8988T (cell line): ENCODE measurements around the gene SLC35B4.

Experiments used
- DNase-seq: peaks from one replicate; pipeline ENCODE4 v3.0.0; 2011

Gene SLC35B4, protein sequence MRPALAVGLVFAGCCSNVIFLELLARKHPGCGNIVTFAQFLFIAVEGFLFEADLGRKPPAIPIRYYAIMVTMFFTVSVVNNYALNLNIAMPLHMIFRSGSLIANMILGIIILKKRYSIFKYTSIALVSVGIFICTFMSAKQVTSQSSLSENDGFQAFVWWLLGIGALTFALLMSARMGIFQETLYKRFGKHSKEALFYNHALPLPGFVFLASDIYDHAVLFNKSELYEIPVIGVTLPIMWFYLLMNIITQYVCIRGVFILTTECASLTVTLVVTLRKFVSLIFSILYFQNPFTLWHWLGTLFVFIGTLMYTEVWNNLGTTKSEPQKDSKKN

DNA sequence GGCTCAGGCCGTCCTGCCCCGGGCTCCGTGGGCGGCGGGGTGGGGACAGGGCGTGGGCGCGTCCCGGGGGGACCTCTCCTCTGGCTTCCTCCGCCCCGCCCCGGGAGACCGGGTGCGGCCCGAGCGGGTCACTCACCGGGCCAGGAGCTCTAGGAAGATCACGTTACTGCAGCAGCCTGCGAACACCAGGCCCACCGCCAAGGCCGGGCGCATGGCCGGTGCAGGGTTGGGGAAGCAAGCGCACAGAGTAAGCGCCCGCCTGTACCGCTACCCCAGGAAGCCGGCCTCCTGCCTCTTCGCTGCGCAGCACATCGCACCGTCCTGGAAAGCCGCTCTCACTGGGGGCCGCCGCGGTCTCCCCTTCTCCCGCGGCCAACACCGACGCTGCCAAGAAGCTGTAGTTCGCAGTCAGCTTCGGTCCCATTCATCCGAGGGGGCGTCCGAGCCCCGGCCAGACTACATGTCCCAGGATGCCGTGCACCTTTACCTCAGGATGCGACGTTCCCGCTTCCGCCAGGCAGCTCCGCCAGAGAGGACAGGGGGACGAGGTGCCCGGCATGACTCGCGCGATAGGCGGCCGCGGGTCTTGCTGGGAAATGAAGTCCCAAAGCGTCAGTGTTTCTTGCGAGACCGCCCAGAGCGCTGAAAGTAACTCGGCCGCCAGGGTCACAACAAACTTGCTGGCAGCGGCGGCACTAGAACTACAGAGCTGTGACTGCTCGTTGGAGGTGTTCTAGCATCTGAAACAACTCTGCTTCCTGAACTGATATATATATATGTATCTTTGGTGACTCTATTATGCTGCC is at the start of gene SLC35B4:
Gene SLC35B4, minus strand, starts transcription at position 392 of the 806 bp plus-strand sequence. Its CDS starts 179 bp downstream, at position 213.
- peak; percentile 76 for DNase-seq

DNA sequence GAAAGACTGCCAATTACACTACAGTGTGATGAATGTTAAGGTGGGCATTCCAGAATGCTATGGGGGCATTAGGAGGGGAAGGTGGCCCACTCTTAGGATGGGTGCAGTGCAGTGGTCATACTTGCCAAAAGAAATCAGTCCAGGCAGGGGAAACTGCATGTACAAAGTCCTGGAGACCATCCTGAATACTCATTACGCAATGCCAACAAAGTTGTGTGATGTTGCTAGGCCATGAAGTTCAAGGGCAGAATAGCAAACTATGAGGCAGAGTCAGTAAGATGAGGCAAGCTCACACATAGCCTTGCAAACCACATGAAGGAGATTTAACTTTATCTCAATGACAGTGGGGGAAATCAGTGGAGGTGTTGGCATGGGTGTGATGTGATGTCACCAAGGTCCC is 49.8 kb upstream of the SLC35B4 start:
- DNase-seq: no peak

DNA sequence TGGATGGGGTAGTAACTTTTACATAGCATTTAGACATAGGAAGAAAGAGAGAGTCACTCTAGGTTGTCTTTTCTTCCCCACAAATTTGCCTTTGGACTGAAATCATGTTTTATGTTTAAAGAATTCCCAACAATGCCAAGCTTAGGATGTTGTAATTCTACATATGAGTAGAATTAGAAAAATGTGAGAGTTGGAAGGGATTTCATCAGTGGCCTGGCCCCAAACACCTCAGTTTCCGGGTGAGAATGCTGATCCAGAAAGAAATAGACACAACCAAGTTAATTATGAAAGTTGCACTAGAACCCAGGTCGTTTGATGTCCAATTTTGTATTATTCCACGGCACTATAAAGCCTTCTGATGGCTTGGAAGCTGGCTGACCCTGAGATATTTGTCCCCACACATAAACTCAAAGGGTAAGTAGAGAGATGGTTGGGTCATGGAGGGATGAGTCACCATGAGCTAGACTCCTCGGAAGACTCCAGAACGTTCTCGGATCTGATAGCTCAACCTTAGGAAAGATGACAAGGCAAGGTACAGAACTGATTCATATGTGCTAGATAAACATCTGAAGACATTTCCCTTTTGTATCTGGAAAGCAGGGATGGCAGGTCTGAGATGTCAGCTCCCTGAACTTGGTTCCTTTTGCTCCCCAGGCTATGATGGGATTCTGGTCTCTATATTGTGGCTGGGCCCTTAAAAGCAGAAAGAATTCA is 48.8 kb upstream of the SLC35B4 start:
- no peak for DNase-seq

DNA sequence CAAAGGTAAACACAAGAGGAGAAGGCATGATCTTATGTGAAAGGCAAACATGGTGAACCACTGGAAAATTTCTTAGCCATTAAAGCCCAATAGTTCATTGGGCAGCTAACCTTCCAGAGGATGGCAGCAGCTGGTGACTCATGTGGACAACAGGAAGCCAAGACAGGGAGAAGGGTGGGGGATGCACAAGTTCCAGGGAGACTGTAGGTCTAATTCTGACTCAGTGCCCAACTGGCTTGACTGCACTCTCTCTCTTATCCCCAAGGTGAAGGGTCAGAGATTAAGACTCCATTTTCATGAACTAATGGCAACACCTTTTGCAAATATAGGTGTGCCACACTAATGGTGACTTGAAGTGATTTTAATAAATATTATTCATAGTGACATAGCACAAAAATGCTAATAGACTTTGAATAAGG is 47.9 kb upstream of the SLC35B4 start:
- no peak for DNase-seq

DNA sequence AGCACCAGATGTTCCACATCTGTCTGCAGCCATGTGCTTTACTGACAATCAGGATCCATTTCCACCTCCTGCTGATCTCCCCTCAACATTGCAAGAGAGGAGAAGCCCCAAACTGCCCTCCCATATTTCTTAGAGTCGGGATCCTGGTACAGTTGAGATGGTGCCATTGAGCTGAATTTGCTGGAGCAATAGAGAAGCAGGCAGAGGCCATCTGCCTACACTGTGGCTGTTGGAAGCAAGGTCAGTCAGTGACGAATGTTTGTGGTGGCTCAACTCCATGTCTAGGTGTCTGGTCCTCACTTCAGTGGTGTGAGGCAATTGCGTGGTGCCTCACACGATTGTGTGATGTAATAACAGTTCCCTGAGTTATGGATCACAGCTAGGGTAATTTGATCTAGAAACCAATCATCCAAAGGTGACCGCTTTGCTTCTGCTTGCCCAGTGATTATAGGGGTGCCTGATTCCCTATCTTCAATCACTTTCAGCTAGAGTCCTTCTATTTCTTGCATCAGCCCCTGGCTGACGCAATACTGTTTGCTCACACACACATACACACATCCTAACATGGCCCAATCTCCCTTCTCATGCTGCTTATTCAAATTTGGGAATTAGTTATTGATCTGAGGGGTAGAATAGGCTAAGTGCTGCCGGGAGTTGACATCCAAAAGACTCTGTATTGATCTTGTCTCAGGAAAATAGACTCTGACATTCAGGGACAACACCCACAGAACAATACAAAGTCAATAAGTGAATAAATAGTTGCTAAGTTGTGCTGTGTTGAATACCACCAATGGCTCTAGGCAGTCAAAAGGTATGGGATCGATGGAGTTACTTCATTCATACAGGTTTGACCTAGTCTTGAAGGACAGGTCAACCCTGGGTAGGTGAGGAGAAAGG is 46.1 kb upstream of the SLC35B4 start:
- DNase-seq: no peak

DNA sequence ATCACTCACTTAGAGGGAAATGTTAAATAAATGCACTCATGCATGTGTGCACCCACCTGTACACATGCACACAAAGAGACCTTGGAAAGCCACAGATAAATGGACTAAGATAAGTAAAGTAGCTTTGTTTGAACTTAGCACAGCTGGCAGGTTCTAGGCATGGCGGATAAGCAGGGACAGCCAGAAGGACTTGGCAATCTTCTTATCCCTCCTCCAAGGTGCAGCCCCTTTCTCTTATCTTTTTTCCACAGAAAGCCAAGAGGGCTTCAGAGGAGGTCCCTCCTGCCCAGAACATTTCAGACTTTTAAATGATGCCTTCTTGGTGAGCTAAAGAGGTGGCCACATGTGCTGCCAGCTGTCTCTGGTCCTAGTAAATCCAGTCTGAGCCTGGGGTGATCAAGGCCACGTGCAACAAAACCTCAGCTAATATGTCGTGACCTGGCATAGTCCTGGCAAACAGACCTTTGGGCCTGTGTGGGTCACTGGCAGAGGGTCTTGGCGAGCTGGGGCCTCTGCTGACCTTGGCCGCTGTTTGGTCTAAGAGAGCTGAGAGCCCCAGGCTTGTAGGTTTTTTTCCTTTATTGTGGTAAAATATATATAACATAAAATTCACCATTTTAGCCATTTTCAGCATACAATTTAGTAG is 43.2 kb upstream of the SLC35B4 start:
- DNase-seq: no peak

DNA sequence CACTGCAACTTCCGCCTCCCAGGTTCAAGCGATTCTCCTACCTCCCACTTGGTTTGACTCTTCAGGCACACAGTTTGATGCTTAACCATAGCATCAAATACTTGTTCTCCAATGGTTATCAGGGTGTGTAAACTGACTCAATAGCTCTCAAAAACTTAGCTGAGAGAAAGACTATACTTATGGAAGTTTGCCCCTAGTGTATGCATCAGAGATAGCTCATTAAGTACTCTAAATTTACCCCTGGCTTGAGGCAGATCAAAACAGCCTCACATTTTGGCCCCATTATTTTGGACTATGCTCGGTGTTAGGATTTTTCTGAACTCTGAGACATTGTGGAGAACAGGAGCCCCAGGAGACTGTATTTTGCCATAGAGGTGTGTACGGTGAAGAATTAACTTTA is 40.8 kb upstream of the SLC35B4 start:
- no peak for DNase-seq

DNA sequence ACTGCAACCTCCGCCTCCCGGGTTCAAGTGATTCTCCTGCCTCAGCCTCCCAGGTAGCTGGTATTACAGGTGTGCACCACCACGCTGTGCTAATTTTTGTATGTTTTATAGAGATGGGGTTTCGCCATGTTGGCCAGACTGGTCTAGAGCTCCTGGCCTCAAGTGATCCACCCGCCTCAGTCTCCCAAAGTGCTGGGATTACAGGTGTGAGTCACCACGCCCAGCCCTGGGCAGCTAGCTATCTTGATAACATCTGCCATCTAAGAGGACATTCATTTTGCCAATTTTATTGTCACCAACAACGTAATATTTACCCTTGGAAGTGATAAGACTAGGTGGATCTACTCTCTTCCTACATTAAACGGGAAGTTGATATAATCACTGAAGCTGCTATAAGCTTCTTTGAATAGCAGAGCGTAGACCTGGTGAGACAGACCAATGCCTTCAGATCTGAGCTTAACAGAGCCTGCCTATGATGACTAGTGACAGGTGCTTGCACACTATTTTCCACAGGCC is 39.7 kb upstream of the SLC35B4 start:
- no peak for DNase-seq

DNA sequence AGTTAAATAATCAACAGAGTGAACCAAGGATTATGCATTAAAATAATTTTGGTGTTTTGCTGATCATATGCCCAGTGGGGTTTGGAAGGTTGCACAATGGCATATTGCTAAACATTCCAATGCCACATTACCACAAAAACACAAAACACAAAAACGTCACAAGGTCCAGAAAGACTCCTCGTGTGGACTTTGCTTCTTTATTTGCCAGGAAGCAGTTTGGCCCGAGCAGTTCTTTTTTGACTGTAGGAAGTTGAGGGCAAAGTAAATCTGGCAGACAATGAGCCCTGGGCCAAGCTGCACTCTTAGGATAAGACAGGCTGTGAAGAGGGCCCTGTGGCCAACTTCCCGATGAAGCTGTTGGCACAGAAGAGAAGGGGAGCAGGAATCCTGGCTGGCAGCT is 39.2 kb upstream of the SLC35B4 start:
- DNase-seq: no peak

DNA sequence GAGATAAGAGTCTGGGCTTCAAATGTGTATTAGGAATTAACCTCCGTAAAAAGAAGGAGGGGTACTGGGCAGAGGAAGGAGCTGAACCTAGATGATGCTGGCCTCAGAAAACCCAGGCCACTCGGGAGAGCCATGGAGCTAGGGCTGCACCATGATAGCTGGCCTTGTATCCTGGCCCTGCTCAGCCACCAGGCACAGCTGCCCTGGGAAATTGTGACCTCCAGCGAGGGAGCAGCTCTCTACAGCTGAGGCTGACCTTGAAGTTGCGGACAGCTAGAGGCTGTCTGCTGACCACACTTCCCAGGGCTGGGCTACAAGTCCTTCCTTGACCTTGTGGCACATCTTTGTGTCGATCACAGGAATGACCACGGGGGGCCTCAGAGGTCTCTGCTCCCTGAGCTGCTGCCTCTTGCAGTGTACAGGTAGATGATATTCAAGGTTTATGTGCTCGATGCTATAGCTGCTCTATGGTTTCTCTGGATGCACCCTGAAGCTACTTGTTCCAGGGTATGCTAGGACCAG is 38.3 kb upstream of the SLC35B4 start:
- DNase-seq: no peak

DNA sequence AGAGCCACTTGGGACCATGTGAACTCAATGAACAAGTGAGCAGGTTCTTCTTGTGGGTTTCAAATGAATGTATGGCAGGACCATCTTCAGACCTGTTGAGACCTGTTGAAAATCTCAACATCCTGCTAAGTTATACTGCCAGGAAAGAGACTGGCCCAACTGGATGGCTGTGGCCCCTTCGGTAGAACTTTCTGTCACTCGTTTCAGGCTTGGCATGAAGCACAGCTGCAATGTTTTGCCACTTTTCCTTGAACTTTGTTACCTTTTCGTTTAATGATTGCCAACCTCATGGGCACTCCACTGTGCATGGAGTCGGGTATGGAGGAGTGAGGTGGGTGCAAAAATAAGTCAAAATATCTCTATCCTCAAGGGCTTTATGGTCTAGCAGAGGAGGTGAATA is 36.7 kb upstream of the SLC35B4 start:
- DNase-seq: no peak

DNA sequence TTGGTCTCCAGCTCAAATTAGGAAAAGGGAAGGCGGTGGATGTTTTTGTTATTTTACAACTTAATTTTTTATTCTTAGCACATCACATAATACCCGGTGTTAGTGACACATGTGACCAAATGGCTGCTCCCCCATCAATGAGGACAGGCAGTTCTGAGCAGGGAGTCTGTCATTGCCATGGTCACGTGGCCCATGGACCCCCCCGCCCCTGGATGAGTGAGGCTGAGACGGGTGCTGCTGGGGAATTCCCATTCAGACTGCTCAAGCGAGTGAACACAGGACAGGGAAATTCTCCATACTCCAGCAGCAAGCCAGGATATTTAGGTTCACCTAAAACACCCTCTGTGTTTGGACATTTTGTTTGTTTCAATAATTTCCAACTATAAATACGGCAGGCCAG is 34.7 kb upstream of the SLC35B4 start:
- DNase-seq: no peak

DNA sequence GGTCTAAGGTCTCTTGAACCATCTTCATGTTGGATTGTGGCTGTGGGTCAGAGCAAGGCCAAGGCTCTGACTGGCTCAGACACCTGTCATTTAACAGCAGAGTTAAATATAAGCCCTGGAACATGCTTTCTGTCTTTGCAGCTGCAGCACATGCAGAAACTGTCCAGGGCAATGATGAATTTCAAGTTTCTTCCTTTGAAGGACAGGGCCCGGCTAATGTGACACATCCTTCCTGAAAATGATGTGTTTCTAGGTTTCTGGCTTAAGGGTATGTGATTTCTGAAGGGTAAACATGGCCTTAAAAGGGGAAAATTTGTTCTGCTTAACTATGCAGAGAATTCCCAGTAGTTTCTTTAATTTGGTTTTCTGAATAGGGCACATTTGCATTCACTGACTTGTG is 34.0 kb upstream of the SLC35B4 start:
- no peak for DNase-seq

DNA sequence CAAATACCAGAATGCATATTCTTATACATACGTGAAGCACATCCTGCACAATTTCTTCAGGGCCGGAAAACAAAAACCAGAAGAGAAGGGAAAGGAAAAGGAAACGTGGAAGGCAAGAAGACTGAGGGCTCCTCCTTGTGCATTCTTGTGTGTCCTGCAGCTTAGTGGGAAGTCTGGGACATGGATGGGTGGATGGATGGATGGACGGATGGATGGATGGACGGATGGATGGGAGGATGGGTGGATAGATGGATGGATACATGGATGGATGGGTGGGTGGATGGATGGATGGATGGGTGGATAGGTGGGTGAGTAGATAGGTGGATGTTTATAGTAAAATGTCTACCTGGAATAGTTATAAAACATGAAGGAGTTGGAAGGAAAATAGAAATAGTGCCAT is 30.8 kb upstream of the SLC35B4 start:
- no peak for DNase-seq

DNA sequence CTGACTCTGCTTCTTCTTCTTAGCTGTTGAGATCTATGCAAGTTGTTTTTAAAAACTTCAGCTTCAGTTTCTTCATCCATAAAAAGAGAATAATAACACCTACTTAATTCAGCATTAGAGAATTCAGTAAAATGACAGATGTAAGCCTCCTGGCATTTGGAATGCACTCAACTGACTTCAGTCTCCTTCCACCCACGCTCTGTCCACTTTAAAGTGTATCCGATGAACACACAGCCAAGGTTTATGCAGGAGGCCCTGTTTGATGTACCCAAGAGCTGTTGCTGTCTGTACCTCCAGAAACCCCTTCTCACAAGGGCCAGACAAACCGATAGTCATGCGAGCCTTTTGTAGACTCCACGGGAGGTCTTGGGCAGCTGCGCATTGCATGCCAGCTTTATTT is 27.1 kb upstream of the SLC35B4 start:
- DNase-seq: no peak

DNA sequence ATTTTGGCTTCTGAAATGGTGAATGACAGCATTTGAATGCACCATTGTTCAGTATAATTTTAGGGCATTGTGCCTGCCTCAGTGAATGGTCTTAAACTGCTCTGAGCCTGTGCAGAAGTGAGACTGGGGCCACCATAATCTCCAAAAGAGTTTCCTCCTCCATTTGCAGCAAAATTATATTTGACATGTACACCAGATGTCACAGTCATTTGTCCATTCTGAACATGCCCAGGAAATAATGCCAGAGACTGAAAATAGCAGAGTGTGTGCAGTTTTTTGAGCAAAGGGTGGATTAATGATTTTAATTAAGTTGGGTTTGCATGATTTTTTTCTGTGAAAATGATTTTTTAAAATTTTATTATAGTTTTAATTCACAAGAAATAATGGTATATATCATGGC is 26.4 kb upstream of the SLC35B4 start:
- no peak for DNase-seq

DNA sequence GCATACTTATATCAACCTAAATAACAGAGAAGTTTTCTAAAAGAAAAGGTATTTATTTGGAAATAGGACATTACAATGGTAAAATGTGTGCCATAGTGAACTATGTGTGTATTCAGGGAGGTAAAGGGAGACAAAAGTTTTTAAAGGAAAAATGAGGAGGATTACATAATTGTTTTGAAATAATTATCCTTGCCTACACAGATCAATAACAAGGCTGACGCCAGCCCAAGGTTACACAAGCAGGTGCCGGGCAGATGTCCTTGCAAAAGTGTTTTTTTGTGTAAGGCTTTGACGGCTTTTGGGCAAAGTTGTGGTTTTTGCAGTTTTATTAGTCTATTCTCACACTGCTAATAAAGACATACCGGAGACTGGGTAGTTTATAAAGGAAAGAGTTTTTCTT is 22.7 kb upstream of the SLC35B4 start:
- no peak for DNase-seq

DNA sequence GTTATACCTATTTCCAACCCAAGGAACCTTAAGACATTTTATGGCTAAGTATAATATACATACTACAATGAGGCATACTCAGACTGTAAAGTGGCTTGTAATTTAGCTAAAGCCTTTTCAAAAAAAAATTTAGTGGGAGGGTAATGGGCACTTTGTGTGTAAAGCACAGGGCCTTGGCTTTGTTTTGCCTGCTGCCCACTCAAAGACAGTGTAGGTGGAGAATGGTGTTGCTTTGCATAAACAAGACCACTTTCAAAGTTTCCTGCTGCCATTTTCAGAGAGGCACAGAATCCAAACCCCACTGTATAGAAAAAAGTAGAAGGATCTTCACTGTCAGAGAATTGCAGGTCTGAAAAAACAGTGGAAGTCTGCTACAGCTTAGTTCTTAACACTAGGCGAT is 21.2 kb upstream of the SLC35B4 start:
- no peak for DNase-seq

DNA sequence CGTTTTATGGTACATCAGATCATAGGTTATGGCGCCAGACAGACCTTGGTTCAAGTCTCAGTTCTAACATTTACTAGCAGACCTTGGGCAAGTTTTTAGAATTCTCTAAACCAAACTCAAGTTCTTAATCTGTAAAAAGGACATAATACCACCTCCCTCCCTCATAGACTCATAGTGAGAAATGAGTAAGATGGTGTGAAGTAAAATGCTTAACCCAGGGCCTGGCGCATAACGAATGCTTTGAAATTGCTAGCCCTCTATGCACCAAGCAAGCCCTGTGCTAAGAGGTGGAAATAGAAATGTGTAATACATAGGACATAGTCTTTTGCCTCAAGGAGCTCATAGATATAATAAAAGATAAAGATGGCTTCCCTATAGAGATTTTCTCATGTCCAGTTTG is 17.7 kb upstream of the SLC35B4 start:
- DNase-seq: no peak

DNA sequence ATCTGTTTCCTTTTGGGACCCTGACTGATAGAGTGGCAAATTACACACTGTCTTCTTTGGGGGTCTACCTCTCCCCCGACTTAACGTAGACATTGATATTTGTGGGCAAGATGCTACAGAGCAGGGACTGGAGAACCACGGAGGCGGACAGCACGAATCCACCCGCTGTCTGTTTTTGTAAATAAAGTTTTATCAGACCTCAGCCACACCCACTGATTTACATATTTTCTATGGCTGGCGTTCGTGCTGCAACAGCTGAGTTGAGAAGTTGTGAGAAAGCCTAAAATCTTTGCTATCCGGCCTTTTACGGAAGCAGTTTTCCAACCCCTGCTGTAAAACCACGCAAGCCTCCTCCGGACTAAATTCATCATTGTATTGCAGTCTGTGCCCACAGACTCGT is 17.2 kb upstream of the SLC35B4 start:
- no peak for DNase-seq

DNA sequence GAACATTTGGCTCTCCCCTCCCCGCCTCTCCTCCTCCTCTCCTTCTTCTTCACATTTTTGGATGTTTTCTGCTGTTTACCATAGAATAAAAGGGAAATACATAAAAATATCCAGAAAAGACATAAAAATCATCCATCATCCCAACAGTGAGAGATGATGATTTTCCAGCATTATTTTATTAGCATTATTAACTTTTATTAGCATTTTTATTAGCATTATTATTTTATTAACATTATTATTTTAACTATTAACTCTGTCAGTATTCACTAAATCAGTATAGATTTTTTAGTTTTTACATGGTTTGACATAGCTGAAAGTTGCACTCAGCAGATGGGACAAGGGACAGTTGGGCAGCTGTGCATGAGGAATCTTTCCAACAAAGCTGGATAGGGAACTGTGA is 16.2 kb upstream of the SLC35B4 start:
- no peak for DNase-seq

DNA sequence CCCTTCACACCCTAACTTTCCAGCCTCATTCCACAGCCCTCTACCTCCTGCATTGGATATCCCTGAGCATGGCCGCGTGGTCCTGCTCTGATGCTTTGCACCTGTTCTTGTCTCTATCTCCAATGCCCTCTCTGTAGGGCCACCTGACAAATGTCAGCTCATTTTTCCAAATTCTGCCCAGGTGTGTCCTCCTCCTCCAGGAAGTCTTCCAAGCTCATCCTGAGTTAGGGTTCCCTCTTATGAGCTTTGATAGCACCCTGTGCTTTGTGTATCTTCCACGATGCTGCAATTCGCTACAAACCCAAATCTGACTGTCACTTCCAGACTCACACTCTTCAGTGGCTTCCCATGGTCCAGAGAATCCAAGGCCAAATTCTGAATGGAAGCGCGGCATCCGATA is 14.7 kb upstream of the SLC35B4 start:
- no peak for DNase-seq
